Measurements from ENCODE around the gene GH1. TPM values are rescaled to one million over a fixed set of nuclear protein-coding genes. Genes with fewer than 3 reads are reported as not detected.

The GH1 gene
- total RNA-seq, 4 donors from 2014 or later: not detected

GRCh38 chr17:63962298-63962744 lies 43.7 kb upstream of the GH1 start:
- intact Hi-C loops (cut with DNase I; ENCODE audit: low total_unique reads): no loop called here
- WGBS, 2 donors (ENCODE audit: low coverage in 1 of 2): 78% methylated on average over 9 of the region's 10 CpGs; no CpG with 5 or more reads in 1 of the 2 donors

GRCh38 chr17:63961355-63962212 lies 42.9 kb upstream of the GH1 start:
- H3K27ac ChIP-seq: no peak overlapping the region
- TF ChIP-seq EP300 (IDR thresholded peaks at IDR 0.05; ENCODE audit: low read depth) (no peak), POLR2AphosphoS5 (IDR thresholded peaks at IDR 0.05) (no peak)
- DNase-seq: peak; percentile 58
- no peaks in the 10 kb centered on the region for H3K27me3 ChIP-seq
- intact Hi-C loops (cut with DNase I; ENCODE audit: low total_unique reads): no loop called here
- WGBS, 2 donors (ENCODE audit: low coverage in 1 of 2): 27 to 40% methylated on average over 3 to 30 of the region's 37 CpGs
- H3K4me1 ChIP-seq: peaks cover 0 to 7% (median 5%) of the 10 kb centered on the region in 4 donors
- no peak overlapping the region for H3K4me3 ChIP-seq
- in situ Hi-C loops (cut with MboI; ENCODE audit: low pct_ligation_motif_present in 1 of 4, low pct_unique_long_range_greater_than_20kb in 1 of 4, low sequenced_read_pairs in 3 of 4): no loop called here
- H3K36me3 ChIP-seq: no peaks in the 10 kb centered on the region
- no peaks in the 10 kb centered on the region for H3K9me3 ChIP-seq

More at GRCh38 chr17:63962298-63962744, 43.7 kb upstream of the GH1 start:
- peaks cover 0 to 7% (median 5%) of the 10 kb centered on the region in 4 donors for H3K4me1 ChIP-seq
- H3K36me3 ChIP-seq: no peaks in the 10 kb centered on the region
- in situ Hi-C loops (cut with MboI; ENCODE audit: low pct_ligation_motif_present in 1 of 4, low pct_unique_long_range_greater_than_20kb in 1 of 4, low sequenced_read_pairs in 3 of 4): no loop called here
- no peak for DNase-seq
- H3K9me3 ChIP-seq: no peaks in the 10 kb centered on the region
- peak overlapping the region in 1 of 4 donors; percentile 30 for H3K27ac ChIP-seq
- no peaks in the 10 kb centered on the region for H3K27me3 ChIP-seq
- H3K4me3 ChIP-seq: no peak overlapping the region
- TF ChIP-seq POLR2A (IDR thresholded peaks at IDR 0.05) (no peak), EP300 (IDR thresholded peaks at IDR 0.05; ENCODE audit: low read depth) (no peak), POLR2AphosphoS5 (IDR thresholded peaks at IDR 0.05) (no peak), CTCF (IDR thresholded peaks at IDR 0.05) (no peak)

GRCh38 chr17:63960430-63960829 lies 41.8 kb upstream of the GH1 start:
- H3K4me1 ChIP-seq: peaks cover 0 to 7% (median 5%) of the 10 kb centered on the region in 4 donors
- H3K27me3 ChIP-seq: no peaks in the 10 kb centered on the region
- no peaks in the 10 kb centered on the region for H3K36me3 ChIP-seq
- H3K27ac ChIP-seq: no peak overlapping the region
- H3K4me3 ChIP-seq: no peak overlapping the region
- TF ChIP-seq EP300 (IDR thresholded peaks at IDR 0.05; ENCODE audit: low read depth) (no peak), CTCF (IDR thresholded peaks at IDR 0.05) (no peak), POLR2AphosphoS5 (IDR thresholded peaks at IDR 0.05) (no peak), POLR2A (IDR thresholded peaks at IDR 0.05) (no peak)
- intact Hi-C loops (cut with DNase I; ENCODE audit: low total_unique reads) (no loop called here), in situ Hi-C loops (cut with MboI; ENCODE audit: low pct_ligation_motif_present in 1 of 4, low pct_unique_long_range_greater_than_20kb in 1 of 4, low sequenced_read_pairs in 3 of 4) (no loop called here)
- 33 to 70% methylated on average over 3 to 7 of the region's 7 CpGs for WGBS, 2 donors (ENCODE audit: low coverage in 1 of 2)
- no peak for DNase-seq
- no peaks in the 10 kb centered on the region for H3K9me3 ChIP-seq

- peaks cover 0 to 7% (median 5%) of the 10 kb centered on the region in 4 donors for H3K4me1 ChIP-seq
- no peaks in the 10 kb centered on the region for H3K27me3 ChIP-seq
- 65% methylated on average over 8 of the region's 9 CpGs; no CpG with 5 or more reads in 1 of the 2 donors for WGBS, 2 donors (ENCODE audit: low coverage in 1 of 2)
- TF ChIP-seq CTCF (IDR thresholded peaks at IDR 0.05) (no peak), EP300 (IDR thresholded peaks at IDR 0.05; ENCODE audit: low read depth) (no peak), POLR2AphosphoS5 (IDR thresholded peaks at IDR 0.05) (no peak)
- H3K9me3 ChIP-seq: no peaks in the 10 kb centered on the region
- no peak for DNase-seq
- H3K4me3 ChIP-seq: no peak overlapping the region
- H3K36me3 ChIP-seq: no peaks in the 10 kb centered on the region
- in situ Hi-C loops (cut with MboI; ENCODE audit: low pct_ligation_motif_present in 1 of 4, low pct_unique_long_range_greater_than_20kb in 1 of 4, low sequenced_read_pairs in 3 of 4): no loop called here
- H3K27ac ChIP-seq: no peak overlapping the region
- intact Hi-C loops (cut with DNase I; ENCODE audit: low total_unique reads): no loop called here
Measured at GRCh38 chr17:63960006-63960405, 41.4 kb upstream of the GH1 start.

Data from transverse colon (tissue), 4 donors.